Measurements from ENCODE around the gene BMX.

Gene BMX

GRCh38 chrX:15600049-15600448, 99.4 kb downstream of the BMX start:
- POLR2A ChIA-PET, result no interaction called here
- TF ChIP-seq ZNF384 (IDR thresholded peaks at IDR 0.05) (no peak), NFRKB (IDR thresholded peaks at IDR 0.05) (no peak)
- no peak for DNase-seq (ENCODE audit: extremely low spot score)
- CTCF ChIA-PET, result interaction anchor here (1.0 kb wide), 1 partner anchor 35 kb away, joined by 3 read pairs; no protein-coding TSS in a partner anchor

DNA sequence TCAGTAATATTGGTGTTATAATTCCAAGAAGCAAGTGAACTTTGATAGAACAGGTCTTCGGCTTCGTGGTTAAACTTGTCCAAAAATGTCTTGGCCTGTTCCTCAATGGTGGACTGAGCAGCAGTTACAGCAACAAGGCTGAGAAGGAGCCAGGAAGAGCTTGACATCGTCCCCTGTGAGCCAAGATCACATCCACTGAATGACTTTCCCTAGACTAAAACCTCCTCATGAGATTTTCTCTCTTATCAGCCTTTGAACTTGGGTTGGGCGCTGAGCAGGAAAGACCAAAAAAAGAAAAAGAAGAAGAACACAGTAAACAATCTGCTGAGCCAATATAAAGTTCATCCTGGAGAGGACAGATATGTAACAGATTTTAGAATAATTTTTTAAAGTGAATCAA, 100.1 kb downstream of the BMX start, which contains the start of gene ACE2:
Gene ACE2, minus strand, starts transcription at position 216 of the 400 bp plus-strand sequence. Its CDS starts 49 bp downstream, at position 167.
- POLR2A ChIA-PET, result no interaction called here
- CTCF ChIA-PET, result interaction anchor here (1.0 kb wide), 1 partner anchor 36 kb away, joined by 3 read pairs; no protein-coding TSS in a partner anchor
- TF ChIP-seq SP1 (IDR thresholded peaks at IDR 0.05) (no peak), FOXA1 (IDR thresholded peaks at IDR 0.05) (no peak), FOXK2 (IDR thresholded peaks at IDR 0.05) (no peak), TARDBP (IDR thresholded peaks at IDR 0.05) (no peak), CTBP1 (IDR thresholded peaks at IDR 0.05; ENCODE audit: borderline replicate concordance) (no peak), L3MBTL2 (conservative IDR thresholded peaks at IDR 0.05) (no peak), BHLHE40 (IDR thresholded peaks at IDR 0.05; ENCODE audit: borderline replicate concordance) (no peak), NFRKB (IDR thresholded peaks at IDR 0.05) (no peak), HDGF (IDR thresholded peaks at IDR 0.05; ENCODE audit: borderline replicate concordance) (no peak), ARNT (IDR thresholded peaks at IDR 0.05) (no peak), ELF4 (IDR thresholded peaks at IDR 0.05) (no peak), SUZ12 (IDR thresholded peaks at IDR 0.05) (no peak)
- TF ChIP-seq, protein P1, sequence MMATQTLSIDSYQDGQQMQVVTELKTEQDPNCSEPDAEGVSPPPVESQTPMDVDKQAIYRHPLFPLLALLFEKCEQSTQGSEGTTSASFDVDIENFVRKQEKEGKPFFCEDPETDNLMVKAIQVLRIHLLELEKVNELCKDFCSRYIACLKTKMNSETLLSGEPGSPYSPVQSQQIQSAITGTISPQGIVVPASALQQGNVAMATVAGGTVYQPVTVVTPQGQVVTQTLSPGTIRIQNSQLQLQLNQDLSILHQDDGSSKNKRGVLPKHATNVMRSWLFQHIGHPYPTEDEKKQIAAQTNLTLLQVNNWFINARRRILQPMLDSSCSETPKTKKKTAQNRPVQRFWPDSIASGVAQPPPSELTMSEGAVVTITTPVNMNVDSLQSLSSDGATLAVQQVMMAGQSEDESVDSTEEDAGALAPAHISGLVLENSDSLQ (IDR thresholded peaks at IDR 0.05), result no peak
- no peak for DNase-seq (ENCODE audit: extremely low spot score)

DNA sequence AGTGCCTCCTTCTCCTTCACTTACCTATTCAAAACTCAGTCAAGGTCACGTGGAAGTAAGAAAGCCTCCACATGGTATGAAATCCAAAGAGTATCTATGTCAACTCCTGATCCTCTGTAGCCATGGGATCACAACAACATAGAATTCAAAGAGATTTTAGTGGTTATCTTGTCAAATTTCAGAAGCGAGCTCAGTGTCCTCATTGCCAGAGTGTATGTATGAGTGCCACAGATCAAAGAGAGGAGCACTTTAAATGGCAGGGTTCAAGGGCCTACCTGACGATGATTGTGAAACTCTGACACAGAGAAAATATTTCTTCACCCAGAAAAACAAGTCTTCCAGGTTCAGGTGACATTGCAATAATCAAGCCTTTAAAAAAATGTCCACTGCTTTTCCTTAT, 101.3 kb downstream of the BMX start:
- TF ChIP-seq SUZ12 (IDR thresholded peaks at IDR 0.05), result no peak
- no peak for TF ChIP-seq SP1 (IDR thresholded peaks at IDR 0.05)
- TF ChIP-seq FOXA1 (IDR thresholded peaks at IDR 0.05), result no peak
- TF ChIP-seq HDGF (IDR thresholded peaks at IDR 0.05; ENCODE audit: borderline replicate concordance), result no peak
- TF ChIP-seq CTBP1 (IDR thresholded peaks at IDR 0.05; ENCODE audit: borderline replicate concordance), result no peak
- no peak for TF ChIP-seq ELF4 (IDR thresholded peaks at IDR 0.05)
- no peak for TF ChIP-seq TARDBP (IDR thresholded peaks at IDR 0.05)
- no peak for TF ChIP-seq ZNF384 (IDR thresholded peaks at IDR 0.05)
- TF ChIP-seq L3MBTL2 (conservative IDR thresholded peaks at IDR 0.05), result no peak
- TF ChIP-seq NFRKB (IDR thresholded peaks at IDR 0.05), result no peak
- TF ChIP-seq FOXK2 (IDR thresholded peaks at IDR 0.05), result no peak
- no peak for TF ChIP-seq ARNT (IDR thresholded peaks at IDR 0.05)
- no peak for TF ChIP-seq BHLHE40 (IDR thresholded peaks at IDR 0.05; ENCODE audit: borderline replicate concordance)
- ChIA-PET CTCF (no interaction called here), POLR2A (no interaction called here)
- DNase-seq (ENCODE audit: extremely low spot score), result no peak

- DNase-seq (ENCODE audit: extremely low spot score), result no peak
- TF ChIP-seq CTBP1 (IDR thresholded peaks at IDR 0.05; ENCODE audit: borderline replicate concordance) (no peak), SP1 (IDR thresholded peaks at IDR 0.05) (no peak), HDGF (IDR thresholded peaks at IDR 0.05; ENCODE audit: borderline replicate concordance) (no peak), FOXA1 (IDR thresholded peaks at IDR 0.05) (no peak), ZNF384 (IDR thresholded peaks at IDR 0.05) (no peak), ELF4 (IDR thresholded peaks at IDR 0.05) (no peak)
- TF ChIP-seq, protein P1 (IDR thresholded peaks at IDR 0.05), result no peak
- ChIA-PET POLR2A (no interaction called here), CTCF (no interaction called here)
Observed at GRCh38 chrX:15602761-15603160, 102.2 kb downstream of the BMX start.

- ChIA-PET POLR2A (no interaction called here), CTCF (interaction anchor here (0.7 kb wide), 1 partner anchor 37 kb away, joined by 4 read pairs; no protein-coding TSS in a partner anchor)
- no peak for TF ChIP-seq BHLHE40 (IDR thresholded peaks at IDR 0.05; ENCODE audit: borderline replicate concordance)
- TF ChIP-seq L3MBTL2 (conservative IDR thresholded peaks at IDR 0.05), result no peak
- TF ChIP-seq ZNF384 (IDR thresholded peaks at IDR 0.05), result no peak
- no peak for TF ChIP-seq ELF4 (IDR thresholded peaks at IDR 0.05)
- TF ChIP-seq NFRKB (IDR thresholded peaks at IDR 0.05), result no peak
- no peak for TF ChIP-seq SP1 (IDR thresholded peaks at IDR 0.05)
- no peak for TF ChIP-seq HDGF (IDR thresholded peaks at IDR 0.05; ENCODE audit: borderline replicate concordance)
- TF ChIP-seq LEF1 (IDR thresholded peaks at IDR 0.05; ENCODE audit: borderline replicate concordance), result no peak
- no peak for TF ChIP-seq ARNT (IDR thresholded peaks at IDR 0.05)
- no peak for TF ChIP-seq SUZ12 (IDR thresholded peaks at IDR 0.05)
- TF ChIP-seq, protein P1 (IDR thresholded peaks at IDR 0.05), result no peak
- TF ChIP-seq TARDBP (IDR thresholded peaks at IDR 0.05), result no peak
- DNase-seq (ENCODE audit: extremely low spot score), result peak; percentile 11
Observed at GRCh38 chrX:15605226-15605625, 104.6 kb downstream of the BMX start.
